Gastrocnemius medialis (tissue), 4 donors: ENCODE measurements around the gene MCOLN1.

Experiments used
- CTCF ChIP-seq, 5 experiments: fragments of 450-650 bp in 3 of 5; fragments of 200-600 bp in 2 of 5; sonication (generic) in 2 of 5; IDR thresholded peaks in 4 of 5; conservative IDR thresholded peaks in 1 of 5; 1 replicate in 4 of 5; 2 replicates in 1 of 5; pipeline ENCODE4 v1.5.1; 2016 to 2019; ENCODE audit warnings: antibody characterized with exemption in 5 of 5, mild to moderate bottlenecking in 3 of 5, moderate library complexity in 3 of 5
- POLR2A ChIP-seq, 2 donors: fragments of 450-650 bp; IDR thresholded peaks; one replicate each; pipeline ENCODE4 v1.6.1; 2017; ENCODE audit warnings: antibody characterized with exemption in 2 of 2, mild to moderate bottlenecking in 2 of 2, moderate library complexity in 2 of 2

- TF ChIP-seq CTCF (IDR thresholded peaks at IDR 0.05 in 4 of 5, conservative IDR thresholded peaks at IDR 0.05 in 1 of 5) (no peak), POLR2A (IDR thresholded peaks at IDR 0.05) (no peak)
Measured at GRCh38 chr19:7535998-7536695, 13.7 kb downstream of the MCOLN1 start.
